Bronchus fibroblast of lung (primary cell): Measurements from ENCODE around the gene POLR1D. TPM values are rescaled to one million over a fixed set of nuclear protein-coding genes. Genes with fewer than 3 reads are reported as not detected.

Experiments
- total RNA-seq: library from RNA; depleted of rRNA; stranded (reverse); fragments of >200 nt; gene quantifications from 2 replicates; pipeline ENCODE4 v1.2.3, GENCODE V29; 2015

Gene POLR1D, protein sequence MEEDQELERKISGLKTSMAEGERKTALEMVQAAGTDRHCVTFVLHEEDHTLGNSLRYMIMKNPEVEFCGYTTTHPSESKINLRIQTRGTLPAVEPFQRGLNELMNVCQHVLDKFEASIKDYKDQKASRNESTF
- 100 and 109 TPM in 2 replicates for total RNA-seq

DNA sequence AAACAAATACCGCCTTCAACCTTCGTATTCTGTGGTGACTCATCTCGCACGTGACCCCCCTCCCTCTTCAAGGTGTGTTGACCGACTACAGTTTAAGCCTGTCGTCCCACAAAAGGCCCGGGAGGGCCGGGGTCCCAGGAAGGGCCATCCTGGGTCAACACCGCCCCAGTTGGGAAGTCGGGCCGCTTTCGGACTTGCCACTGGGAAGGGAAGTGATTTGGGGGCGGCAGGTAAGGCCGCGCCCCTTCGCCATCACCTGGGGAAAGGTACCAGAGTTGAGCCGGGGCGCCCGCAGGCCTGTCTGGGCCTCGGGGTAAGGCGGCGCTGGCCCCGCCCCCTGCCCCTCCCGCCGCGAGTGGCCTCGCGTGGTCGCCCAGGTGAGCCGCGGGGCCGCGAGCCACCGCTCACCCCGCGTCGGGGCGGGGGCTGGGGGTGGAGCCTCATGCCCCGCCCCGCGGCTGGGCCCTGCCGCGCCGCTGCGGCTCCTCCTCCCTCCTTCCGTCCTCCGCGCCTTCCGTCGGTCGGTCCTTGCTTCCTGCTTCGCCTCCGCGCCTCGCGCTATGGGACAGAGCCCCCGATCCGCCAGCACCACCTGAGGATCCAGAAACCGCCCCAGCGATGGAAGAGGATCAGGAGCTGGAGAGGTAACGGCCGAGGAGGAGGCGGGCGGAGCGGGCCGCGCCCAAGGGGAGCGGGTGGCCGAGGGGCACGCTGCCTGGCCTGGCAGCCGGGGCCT, at the start of gene POLR1D:
Gene POLR1D (plus strand): TSS at position 527 of the 736 bp plus-strand sequence. CDS start 92 bp downstream, at position 619.

DNA sequence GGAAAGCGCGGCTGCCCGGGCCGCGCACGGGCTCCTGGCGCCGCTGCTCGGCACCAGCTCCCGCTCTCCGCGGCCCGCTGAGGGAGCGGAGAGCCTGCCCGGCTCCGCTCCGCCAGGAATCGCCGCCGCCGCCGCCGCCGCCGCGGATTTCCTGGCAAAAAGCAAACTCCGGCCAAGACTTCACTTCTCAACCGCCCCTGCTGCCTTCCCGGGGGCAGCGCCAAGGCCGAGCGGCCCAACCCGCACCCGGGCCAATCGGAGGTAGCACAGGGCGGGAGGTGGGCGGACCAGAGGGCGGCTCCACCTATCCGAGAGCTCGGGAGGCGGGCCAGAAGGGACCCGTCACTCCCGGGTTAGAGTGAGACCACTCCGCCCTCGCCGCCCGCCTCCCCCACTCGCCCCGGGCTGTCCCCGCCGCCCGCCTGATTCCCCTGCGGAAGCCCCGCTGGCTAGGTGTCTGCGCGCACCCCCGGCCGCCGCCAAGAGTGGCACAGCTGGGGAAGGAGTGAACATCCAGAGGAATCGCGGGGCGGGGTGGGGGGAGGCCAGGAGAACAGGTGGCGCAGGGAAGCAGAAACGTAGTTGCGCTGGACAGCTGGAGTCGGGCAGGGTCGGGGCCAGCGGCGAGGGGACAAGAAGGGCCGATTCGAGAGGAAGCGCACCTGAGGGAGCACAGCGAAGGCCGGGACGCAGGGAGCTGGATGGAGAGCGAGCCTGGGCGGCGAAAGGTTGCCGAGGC, 1.1 kb upstream of the POLR1D start, which contains the start of gene LNX2:
Gene LNX2 (minus strand): TSS at position 153 of the 739 bp plus-strand sequence. CDS start 38,826 bp downstream, outside the sequence.

Other genes with a start within 250 kb of the POLR1D start
- gene GTF3A, start 197.3 kb upstream of the POLR1D start, total RNA-seq, result 243 and 273 TPM in 2 replicates
- gene MTIF3, start 171.3 kb upstream of the POLR1D start, total RNA-seq, result 36.7 and 49.3 TPM in 2 replicates
- 4.4 and 4.8 TPM in 2 replicates for gene LNX2, start 1.4 kb upstream of the POLR1D start, total RNA-seq
- gene GSX1, start 170.6 kb downstream of the POLR1D start, total RNA-seq, result not detected in 2 replicates